ENCODE measurements around the gene PEX11B.

GRCh38 chr1:145964328-145965118 lies 46.0 kb upstream of the PEX11B start, which contains the start of the genes ANKRD34A and POLR3GL:
- TF ChIP-seq CTCF (IDR thresholded peaks at IDR 0.05) (no peak), POLR2AphosphoS5 (IDR thresholded peaks at IDR 0.05) (peak; percentile 6 to 70 (median 43)), POLR2A (IDR thresholded peaks at IDR 0.05) (peak in 1 of 2 donors; percentile 71), EP300 (IDR thresholded peaks at IDR 0.05) (no peak)
